GM21825 (cell line): Measurements from ENCODE around the gene MAML2.

Experiments used
- ATAC-seq: cut with Tn5 transposase; IDR thresholded peaks from one replicate; pipeline ENCODE4 v1.9.1; 2021; ENCODE audit warnings: mild to moderate bottlenecking, moderate library complexity; ENCODE audit not compliant: unreplicated experiment

MAML2 gene

GRCh38 chr11:96109331-96110030 is 233.5 kb downstream of the MAML2 start:
- no peak for ATAC-seq

GRCh38 chr11:96107143-96107824 is 235.7 kb downstream of the MAML2 start:
- ATAC-seq: no peak

GRCh38 chr11:96106645-96107044 is 236.3 kb downstream of the MAML2 start:
- ATAC-seq: no peak

GRCh38 chr11:96105944-96106343 is 237.1 kb downstream of the MAML2 start:
- ATAC-seq: no peak

- ATAC-seq: no peak
Observed at GRCh38 chr11:96105197-96105895, 237.6 kb downstream of the MAML2 start.

GRCh38 chr11:96104496-96104895 is 238.5 kb downstream of the MAML2 start:
- no peak for ATAC-seq

- ATAC-seq: no peak
Observed at GRCh38 chr11:96103721-96104120, 239.3 kb downstream of the MAML2 start.

GRCh38 chr11:96103102-96103501 is 239.9 kb downstream of the MAML2 start:
- ATAC-seq: no peak

GRCh38 chr11:96102664-96103078 is 240.3 kb downstream of the MAML2 start:
- ATAC-seq: no peak

- ATAC-seq: no peak
Observed at GRCh38 chr11:96101146-96101545, 241.8 kb downstream of the MAML2 start.

GRCh38 chr11:96098511-96099241 is 244.3 kb downstream of the MAML2 start:
- ATAC-seq: no peak

GRCh38 chr11:96097844-96098421 is 245.1 kb downstream of the MAML2 start:
- ATAC-seq: no peak

- ATAC-seq: no peak
Observed at GRCh38 chr11:96096360-96096759, 246.6 kb downstream of the MAML2 start.

- no peak for ATAC-seq
Observed at GRCh38 chr11:96095884-96096303, 247.1 kb downstream of the MAML2 start.

GRCh38 chr11:96094156-96094555 is 248.8 kb downstream of the MAML2 start:
- no peak for ATAC-seq

- ATAC-seq: no peak
Observed at GRCh38 chr11:96092511-96092910, 250.5 kb downstream of the MAML2 start.

- no peak for ATAC-seq
Observed at GRCh38 chr11:96091476-96091875, 251.5 kb downstream of the MAML2 start.

- ATAC-seq: no peak
Observed at GRCh38 chr11:96090711-96091110, 252.3 kb downstream of the MAML2 start.

- no peak for ATAC-seq
Observed at GRCh38 chr11:96088914-96089313, 254.1 kb downstream of the MAML2 start.

- no peak for ATAC-seq
Observed at GRCh38 chr11:96086111-96086510, 256.9 kb downstream of the MAML2 start.
